ENCODE results near the gene MACF1.

MACF1 gene

GRCh38 chr1:39354572-39354971 is 150.1 kb downstream of the MACF1 start:
- no peak for DNase-seq (ENCODE audit: low read depth)

GRCh38 chr1:39358491-39358890 is 154.0 kb downstream of the MACF1 start:
- DNase-seq (ENCODE audit: low read depth) = no peak

- no peak for DNase-seq (ENCODE audit: low read depth)
These were observed 154.6 kb downstream of the MACF1 start for GRCh38 chr1:39359028-39359570.

- no peak for DNase-seq (ENCODE audit: low read depth)
These were observed 156.2 kb downstream of the MACF1 start for GRCh38 chr1:39360731-39361130.

- no peak for DNase-seq (ENCODE audit: low read depth)
These were observed 157.0 kb downstream of the MACF1 start for GRCh38 chr1:39361446-39361845.

- no peak for DNase-seq (ENCODE audit: low read depth)
These were observed 158.8 kb downstream of the MACF1 start for GRCh38 chr1:39363267-39363666.

GRCh38 chr1:39368045-39368444 is 163.6 kb downstream of the MACF1 start:
- DNase-seq (ENCODE audit: low read depth) = no peak

GRCh38 chr1:39369565-39369964 is 165.1 kb downstream of the MACF1 start:
- DNase-seq (ENCODE audit: low read depth) = no peak

GRCh38 chr1:39370602-39371001 is 166.1 kb downstream of the MACF1 start:
- DNase-seq (ENCODE audit: low read depth) = no peak

- DNase-seq (ENCODE audit: low read depth) = no peak
These were observed 167.6 kb downstream of the MACF1 start for GRCh38 chr1:39372105-39372504.

GRCh38 chr1:39376656-39377055 is 172.2 kb downstream of the MACF1 start:
- no peak for DNase-seq (ENCODE audit: low read depth)

- DNase-seq (ENCODE audit: low read depth) = no peak
These were observed 173.9 kb downstream of the MACF1 start for GRCh38 chr1:39378377-39378776.

- no peak for DNase-seq (ENCODE audit: low read depth)
These were observed 174.7 kb downstream of the MACF1 start for GRCh38 chr1:39379187-39379586.

GRCh38 chr1:39380036-39380435 is 175.5 kb downstream of the MACF1 start:
- no peak for DNase-seq (ENCODE audit: low read depth)

GRCh38 chr1:39381839-39382238 is 177.3 kb downstream of the MACF1 start:
- no peak for DNase-seq (ENCODE audit: low read depth)

- no peak for DNase-seq (ENCODE audit: low read depth)
These were observed 179.8 kb downstream of the MACF1 start for GRCh38 chr1:39384305-39384704.

GRCh38 chr1:39385067-39385988 is 180.8 kb downstream of the MACF1 start:
- no peak for DNase-seq (ENCODE audit: low read depth)

- DNase-seq (ENCODE audit: low read depth) = no peak
These were observed 182.5 kb downstream of the MACF1 start for GRCh38 chr1:39386997-39387396.

- DNase-seq (ENCODE audit: low read depth) = no peak
These were observed 183.0 kb downstream of the MACF1 start for GRCh38 chr1:39387452-39387851.

- no peak for DNase-seq (ENCODE audit: low read depth)
These were observed 187.5 kb downstream of the MACF1 start for GRCh38 chr1:39391691-39392679.

GRCh38 chr1:39392851-39393573 is 188.5 kb downstream of the MACF1 start:
- no peak for DNase-seq (ENCODE audit: low read depth)

GRCh38 chr1:39393645-39394044 is 189.2 kb downstream of the MACF1 start:
- no peak for DNase-seq (ENCODE audit: low read depth)
